T follicular helper cell (primary cell): ENCODE data around the gene GIT1.
A peak's percentile ranks its signal among the peaks of the same experiment; 100 is the strongest.

ENCODE experiments used
- DNase-seq: peaks from one replicate; pipeline ENCODE4 v3.0.0-alpha.2; 2020; ENCODE audit warnings: low read depth

Gene GIT1

GRCh38 chr17:29594519-29595090 is 5.2 kb upstream of the GIT1 start:
- no peak for DNase-seq

GRCh38 chr17:29593591-29594518 is 4.4 kb upstream of the GIT1 start:
- no peak for DNase-seq

- DNase-seq = no peak
These were observed 3.6 kb upstream of the GIT1 start, which contains the start of gene ANKRD13B for GRCh38 chr17:29592850-29593551. Gene ANKRD13B (plus strand): TSS chr17:29593132. CDS start chr17:29593622, 490 bp downstream.

GRCh38 chr17:29591737-29592608 is 2.5 kb upstream of the GIT1 start:
- peak; percentile 62 for DNase-seq

DNA sequence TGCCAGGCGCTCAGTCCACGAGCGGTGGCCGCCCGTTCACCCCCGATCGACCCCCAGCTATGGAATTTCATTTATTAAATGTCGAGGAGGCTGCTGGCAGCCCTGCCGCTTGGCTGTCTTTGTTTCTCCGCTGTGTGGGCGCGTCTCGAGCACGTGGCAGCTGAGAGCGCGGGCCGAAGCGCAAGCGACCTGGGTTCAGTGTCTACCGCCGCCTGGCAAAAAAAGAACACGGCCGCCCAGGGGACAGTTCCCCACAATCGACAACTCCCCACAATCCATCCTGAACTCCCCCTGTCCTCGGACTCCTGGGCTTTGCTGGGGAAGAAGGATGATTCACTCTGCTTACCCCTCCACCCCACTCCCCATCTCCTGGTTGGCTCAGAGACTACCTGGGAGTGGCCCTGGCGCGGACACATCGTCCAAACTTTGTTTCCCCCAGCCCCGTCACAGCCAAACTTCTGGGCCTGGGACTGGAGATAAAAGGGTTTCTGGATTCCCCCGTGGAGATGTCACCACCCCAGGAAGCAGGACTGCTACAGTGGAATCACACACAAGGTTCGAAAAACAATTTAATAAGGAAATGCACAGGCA is 1.8 kb upstream of the GIT1 start:
- DNase-seq = no peak

DNA sequence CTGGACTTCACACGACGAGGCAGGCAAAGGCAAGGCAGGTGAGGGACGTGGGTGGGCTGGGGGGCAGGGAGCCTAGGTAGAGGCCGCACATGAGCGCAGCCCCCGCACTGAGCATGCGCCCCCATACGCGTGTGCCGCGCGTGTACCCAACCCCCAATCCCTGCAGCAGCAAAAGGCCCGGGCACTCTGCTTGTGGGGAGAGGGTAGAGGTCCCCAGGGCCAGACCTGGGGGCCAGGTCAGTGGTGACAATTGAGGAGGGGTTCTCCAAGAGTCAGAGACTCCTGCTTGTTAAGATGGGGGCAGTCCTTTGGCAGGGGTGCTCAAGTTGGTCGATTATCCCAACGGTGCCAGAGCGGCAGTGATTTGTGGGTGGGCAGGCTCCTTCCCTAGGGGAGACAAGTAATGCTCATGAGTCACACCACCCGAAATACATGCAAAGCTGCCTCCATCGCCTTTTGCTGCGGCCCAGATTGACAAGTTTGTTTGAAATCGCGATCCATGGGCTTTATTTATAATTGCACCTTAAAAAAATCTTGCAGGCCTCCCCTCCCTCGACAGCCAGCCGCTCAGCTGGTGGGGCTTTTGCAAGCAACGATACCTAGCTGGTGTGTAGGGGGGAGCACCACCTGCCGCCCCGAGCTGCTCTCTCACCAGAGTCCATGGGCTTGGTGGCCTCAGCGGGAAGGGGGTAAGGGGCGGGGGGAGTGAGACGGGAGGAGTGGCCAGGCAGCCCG is 1.1 kb upstream of the GIT1 start:
- DNase-seq = no peak

DNA sequence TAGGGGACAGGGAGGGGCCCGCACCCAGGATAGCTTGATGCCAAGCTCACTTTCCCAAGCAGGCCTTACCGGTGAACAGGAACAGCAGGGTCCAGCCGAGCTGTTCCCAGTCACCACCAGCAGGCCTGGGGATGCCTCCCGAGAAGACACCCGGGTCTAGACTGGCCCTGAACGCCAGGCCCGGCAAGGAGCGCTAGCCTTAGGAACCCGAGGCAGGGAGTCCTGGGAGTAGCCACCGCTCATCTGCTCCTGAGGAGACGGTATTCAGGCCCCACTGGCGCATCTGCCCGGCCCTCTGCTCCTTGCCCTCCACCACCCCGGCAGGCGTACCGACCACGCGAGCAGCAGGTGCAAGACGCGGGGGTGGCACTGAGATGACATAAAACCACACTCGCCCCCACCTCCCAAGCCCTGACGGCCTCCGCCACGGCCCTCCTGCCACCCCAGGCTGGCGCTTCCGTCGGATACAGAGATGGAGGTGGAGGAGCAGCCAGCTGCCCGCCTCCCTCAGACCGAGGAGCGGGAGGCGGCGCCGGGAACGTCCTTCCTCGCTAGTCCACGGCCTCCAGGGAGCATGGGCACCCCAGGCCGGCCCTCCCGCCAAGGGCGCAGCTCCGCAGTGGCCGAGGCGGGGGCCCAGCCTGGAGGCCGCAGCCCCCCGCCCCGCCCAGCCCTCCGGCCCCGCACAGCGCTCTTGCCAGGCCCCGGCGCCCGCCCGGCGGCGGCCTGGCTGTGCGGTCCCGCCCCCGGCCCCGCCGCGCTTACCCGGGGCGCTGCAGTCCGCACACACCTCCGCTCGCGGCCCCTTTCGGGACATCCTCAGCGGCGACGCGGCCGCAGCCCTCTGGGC is 661 bp downstream of the GIT1 start:
- DNase-seq = no peak

GRCh38 chr17:29588017-29588561 is 1.4 kb downstream of the GIT1 start:
- no peak for DNase-seq

- DNase-seq = no peak
These were observed 1.9 kb downstream of the GIT1 start for GRCh38 chr17:29587591-29587990.

DNA sequence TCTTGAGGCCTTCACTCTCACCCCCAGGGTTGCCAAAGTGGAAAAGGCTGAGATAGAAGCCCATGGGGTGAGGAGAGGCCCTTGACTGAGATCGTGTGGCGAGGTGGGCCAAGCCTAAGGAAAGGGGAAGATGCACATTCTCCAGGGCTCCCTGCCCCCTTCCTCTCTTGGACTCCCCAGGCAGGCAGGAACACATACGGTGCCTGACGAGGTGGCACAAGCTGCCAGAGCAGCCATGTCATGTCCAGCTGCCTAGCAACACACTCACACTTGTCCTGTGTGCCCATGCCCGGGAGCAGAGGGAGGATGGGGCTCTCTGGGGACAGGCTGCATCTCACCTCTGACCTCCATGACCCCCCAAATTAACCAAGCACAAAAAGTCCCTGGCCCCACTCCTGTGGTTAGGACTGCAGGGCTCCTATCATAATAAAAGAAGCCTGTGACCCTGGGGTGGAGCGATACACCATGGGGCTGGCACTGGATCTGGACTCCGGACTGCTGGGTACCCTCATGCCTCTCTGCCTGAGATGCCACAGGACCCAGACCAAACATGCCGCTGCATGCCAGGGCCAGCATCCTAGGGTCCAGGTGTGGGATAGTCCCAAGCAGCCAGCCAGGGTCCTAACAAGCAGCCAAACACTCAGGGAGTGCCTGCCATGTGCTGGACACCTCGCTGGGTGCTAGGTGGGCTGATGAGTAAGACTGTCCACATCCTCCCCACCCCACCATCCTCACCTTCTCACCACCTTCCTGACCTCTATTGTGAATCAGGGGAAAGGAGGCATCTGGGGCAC is 2.6 kb downstream of the GIT1 start:
- no peak for DNase-seq

DNA sequence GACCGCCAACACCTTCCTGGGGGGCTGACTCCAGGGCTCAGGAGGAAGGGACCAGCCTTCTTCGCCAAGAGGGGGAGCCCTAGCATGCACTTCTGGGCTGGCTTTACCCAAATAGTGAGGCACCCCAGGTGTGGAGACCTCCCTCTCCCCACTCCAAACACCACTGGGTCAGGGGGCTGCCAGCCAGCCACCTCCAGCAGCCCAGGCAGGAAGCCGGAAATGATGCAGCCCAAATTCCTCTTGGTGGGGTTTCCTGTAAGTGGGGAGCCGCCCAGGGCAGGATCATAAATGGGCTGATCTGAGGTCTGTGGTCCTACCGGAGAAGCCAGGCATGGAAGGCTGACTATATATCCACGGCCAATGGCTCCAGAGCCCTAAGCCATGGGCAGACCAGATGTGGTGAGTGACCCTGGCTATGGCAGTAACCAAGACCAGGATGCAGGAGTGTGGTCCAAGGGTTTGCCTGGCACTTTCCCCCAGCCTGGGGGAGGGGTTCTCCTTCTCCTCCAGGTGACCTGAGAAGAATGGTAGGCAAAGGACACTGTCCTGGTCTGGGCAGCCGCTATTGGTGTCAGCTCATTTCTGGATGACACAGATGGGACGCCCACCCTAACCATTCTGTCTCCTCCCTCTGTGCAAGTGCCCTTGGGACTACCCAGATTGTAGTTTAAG is 4.2 kb downstream of the GIT1 start:
- DNase-seq = peak; percentile 14

DNA sequence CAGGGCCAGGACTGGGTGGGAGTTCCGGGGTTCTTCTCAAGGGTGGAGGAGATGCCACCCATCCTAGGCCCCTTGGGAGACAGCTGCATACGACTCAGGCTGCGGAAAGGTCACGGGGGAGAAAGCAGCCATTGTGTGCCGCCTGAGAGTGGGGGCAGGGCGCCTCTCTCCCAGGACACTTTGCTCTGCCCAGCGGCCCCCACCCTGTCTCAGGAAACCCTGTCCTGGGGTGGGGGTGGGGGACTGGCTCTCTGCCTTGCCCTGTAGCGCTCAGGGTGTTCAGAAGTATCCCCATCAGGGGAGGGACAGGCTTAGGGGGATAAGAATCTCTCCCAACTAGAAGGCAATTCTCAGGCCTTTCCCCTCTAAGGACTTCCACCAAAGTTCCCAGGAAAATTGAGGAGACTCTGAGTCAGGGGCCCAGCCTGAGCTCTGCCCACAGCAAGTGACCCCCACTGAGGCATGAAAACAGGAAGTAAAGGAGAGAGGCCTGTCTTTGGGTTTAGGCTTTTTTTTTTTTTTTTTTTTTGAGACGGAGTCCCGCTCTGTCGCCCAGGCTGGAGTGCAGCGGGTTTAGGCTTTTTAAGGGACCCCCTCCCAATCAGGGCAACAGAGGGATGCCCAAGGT is 4.9 kb downstream of the GIT1 start:
- DNase-seq = no peak

GRCh38 chr17:29583324-29584248 is 5.9 kb downstream of the GIT1 start:
- DNase-seq = no peak

GRCh38 chr17:29582772-29583171 is 6.7 kb downstream of the GIT1 start:
- DNase-seq = no peak

DNA sequence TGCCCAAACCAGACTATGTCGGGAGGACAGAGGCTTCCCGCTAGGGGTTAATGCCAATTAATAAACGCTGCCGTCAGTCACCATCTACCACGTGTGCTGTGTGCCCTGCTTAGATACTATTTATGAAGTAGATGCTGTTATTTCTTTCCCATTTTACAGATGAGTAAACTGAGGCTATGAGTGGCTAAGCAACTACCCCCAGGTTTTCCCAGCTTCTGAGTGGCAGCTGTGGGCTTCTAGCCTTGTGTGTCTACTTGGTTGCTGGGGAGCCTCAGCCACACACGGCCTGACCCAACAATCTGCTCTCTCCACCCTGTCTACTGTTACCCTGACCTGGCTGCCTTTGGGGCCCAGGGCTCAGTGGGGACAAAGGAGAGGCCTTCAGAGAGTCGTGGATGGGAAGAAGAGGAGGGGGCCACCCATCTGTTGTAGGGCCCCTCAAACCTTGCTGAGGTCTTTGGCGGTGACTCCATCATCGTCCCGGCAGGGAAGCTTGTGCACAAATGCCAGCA is 7.1 kb downstream of the GIT1 start:
- no peak for DNase-seq

DNA sequence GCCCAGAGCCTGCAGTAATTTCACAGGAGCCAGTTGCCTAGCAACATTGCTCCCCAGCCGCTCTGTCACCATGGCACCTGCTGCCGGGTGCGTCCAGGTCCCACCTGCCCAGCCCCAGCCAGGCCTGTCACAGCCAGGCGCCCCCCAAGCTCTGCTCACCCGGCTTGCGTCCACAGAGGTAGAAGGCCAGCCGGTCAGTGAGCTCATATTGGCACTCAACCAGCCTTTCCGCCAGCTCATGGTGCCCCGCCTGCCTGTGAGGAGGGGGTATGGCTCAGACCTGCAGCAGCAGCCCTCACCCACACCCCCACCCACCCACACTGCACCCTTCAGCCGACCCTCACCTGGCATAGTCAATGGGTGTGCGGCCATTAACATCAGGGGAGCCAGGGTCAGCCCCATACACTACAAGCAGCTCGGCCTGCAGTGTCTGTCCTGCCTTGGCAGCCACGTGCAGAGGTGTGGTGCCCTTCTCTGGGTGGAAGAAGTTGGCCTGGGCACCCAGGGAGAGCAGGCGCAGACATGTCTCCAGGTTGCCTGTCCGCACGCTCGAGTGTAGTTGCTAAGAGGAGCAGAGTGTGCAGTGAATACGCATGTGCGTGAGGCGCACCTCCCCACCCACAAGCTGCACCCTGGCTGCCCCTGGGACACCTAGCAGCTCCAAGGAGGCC is 7.7 kb downstream of the GIT1 start:
- DNase-seq = no peak
